Measurements from ENCODE around the gene PLK3. TPM values are rescaled to one million over a fixed set of nuclear protein-coding genes. Genes with fewer than 3 reads are reported as not detected.
"Not testable (repeated sequence)": the region's sequence is repeated elsewhere in the genome, so short reads cannot be mapped to it uniquely, and the experiment has no call there.

The PLK3 gene
- total RNA-seq, 1 donor from 2014 or later: 38.8 TPM

DNA sequence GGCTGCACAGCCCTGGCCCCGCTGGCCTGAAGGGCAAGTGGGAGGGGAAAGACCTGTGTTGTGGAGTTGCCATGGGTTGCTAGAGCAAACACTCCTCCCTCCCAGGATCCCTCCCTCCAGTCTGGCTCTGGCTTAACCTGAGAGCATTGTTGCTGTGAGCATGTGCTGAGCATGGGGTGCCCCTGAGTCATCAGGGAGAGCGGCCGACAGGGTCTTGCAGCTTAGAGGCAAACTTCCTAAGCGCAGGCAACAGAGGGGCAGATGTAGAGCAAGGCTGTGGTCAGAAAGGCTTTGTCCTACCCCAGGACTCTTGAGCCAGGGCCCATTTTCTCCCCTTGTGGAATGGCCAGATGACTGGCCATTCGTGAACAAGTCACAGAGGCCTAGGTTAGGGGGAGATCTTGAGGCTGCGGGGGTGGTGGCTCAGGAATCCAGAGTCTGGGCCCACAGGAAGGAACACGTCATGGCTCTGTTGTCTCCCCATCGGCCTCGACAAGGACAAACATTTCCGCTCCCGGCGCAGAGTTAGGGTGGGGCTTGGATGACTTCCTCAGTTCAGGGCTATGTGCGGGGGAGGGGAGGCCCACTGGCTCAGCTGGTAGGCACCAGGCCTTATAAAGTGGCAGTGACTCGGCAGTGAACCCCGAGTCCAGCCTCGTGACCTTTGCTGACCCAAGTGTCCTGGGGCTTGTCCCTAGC lies 7.3 kb downstream of the PLK3 start:
- intact Hi-C loops (cut with DNase I): no loop called here
- H3K27me3 ChIP-seq: no peaks in the 10 kb centered on the region
- peak; percentile 82 for ATAC-seq
- no peaks in the 10 kb centered on the region for H3K9me3 ChIP-seq
- no peak for TF ChIP-seq CTCF (IDR thresholded peaks at IDR 0.05)
- H3K4me3 ChIP-seq: peak overlapping the region; percentile 45
- DNase-seq: peak; percentile 98
- peaks cover 44% of the 10 kb centered on the region for H3K36me3 ChIP-seq
- H3K27ac ChIP-seq: peak overlapping the region; percentile 100
- H3K4me1 ChIP-seq: peaks cover 78% of the 10 kb centered on the region

DNA sequence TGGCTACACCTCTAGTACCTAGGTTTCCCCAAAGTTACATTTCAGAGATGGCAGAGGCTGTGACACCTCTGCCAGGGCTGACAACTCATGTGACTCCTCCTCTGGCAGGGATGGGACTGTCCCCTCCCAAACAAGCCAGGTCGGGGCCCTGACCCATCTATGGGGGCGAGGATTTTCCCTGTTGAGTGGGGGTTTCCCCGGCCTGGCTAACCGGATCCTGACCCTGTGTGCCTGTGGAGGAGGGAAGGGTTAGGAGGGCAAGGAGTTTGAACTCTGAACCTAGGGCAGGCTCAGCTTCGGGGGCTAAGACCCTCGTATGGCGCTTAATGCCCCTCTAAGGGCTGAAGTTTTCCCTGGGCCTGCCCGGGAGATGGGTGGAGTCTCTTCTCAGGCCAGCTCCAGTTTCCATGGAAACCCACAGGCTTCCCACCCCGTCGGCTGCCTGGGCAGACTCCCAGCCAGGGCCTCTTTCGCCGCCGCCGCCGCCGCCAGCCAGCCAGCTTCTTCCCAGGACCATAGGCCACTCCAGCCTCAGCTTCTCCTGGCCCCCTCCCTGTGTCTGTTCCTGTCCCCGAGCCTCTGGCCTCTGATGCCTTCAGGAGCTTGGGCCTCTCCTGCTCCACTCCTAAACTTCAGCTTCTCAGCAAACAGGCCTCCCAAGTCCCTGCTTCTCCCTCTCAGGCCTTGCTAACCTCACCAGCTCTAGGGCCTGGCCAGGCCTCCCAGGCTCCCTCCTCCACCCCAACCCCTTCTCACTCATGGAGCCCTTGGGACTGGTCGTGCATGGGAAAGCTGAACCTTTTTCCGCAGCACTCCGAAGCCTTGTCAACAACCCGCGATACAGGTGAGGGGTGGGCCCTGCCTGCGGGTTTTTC lies 8.1 kb downstream of the PLK3 start, which contains the start of gene BTBD19:
TSS of gene BTBD19 (plus strand) at position 461 of the 875 bp plus-strand sequence. CDS start at position 759, 298 bp downstream.
- DNase-seq (peak; percentile 85), ATAC-seq (peak; percentile 5)
- Histone ChIP-seq H3K4me3 (peak within 1 kb of the TSS; percentile 45), H3K9me3 (no peaks in the 10 kb centered on the region), H3K4me1 (peaks cover 76% of the 10 kb centered on the region), H3K27me3 (no peaks in the 10 kb centered on the region), H3K36me3 (peaks cover 36% of the 10 kb centered on the region), H3K27ac (peak within 1 kb of the TSS; percentile 100)
- TF ChIP-seq CTCF (IDR thresholded peaks at IDR 0.05): no peak
- intact Hi-C loops (cut with DNase I): no loop called here

DNA sequence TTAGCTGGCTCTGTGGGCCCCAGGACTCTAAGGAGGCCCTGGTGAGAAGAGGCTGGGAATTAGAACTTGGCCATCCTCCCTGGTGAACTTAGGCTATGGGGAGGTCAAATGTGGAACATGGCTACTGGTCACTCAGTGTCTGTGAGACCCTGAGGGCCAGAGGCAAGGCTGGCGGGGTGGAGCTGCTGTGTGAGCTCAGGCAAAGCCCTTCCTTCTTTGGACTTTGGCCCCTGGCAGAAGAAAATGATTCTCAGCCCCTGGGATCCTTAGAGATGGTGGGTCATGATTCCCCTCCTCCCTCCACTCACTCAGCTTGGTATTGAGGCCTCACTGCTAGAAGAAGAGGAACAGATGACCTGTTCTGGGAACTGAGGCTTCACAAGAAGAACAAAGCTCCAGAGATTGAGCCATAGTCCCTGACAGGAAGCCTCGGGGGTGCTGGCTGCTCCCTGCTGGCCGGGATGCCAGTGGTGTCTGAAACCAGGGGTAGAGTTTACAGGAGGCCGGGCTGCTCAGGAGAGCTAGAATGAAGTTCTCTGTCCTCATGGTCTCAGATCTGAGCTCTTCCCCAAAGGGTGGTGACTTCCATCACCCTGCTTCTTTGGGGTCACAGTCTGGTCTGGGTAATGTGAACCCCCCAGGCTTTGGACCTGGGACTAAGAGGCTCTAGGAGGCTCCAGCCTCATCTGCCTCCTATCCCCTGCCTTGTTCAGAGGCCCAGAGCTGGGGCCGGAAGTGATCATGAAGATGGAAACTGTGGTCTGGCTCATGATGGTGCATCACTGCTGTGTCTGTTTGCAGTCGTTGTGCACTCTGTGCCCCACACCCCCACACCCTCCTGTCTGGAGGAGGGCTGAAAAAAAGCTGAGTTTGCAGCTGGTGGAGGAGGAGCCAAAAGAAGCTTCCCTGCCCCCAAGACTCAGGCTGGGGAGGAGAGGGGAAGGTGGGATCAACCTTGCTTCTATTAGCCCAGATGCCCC lies 9.1 kb downstream of the PLK3 start:
- peak; percentile 80 for DNase-seq
- Histone ChIP-seq H3K36me3 (peaks cover 27% of the 10 kb centered on the region), H3K4me1 (peaks cover 78% of the 10 kb centered on the region), H3K4me3 (peak overlapping the region; percentile 45), H3K9me3 (no peaks in the 10 kb centered on the region), H3K27me3 (no peaks in the 10 kb centered on the region), H3K27ac (peak overlapping the region; percentile 100)
- TF ChIP-seq CTCF (IDR thresholded peaks at IDR 0.05): no peak
- intact Hi-C loops (cut with DNase I): no loop called here
- peak; percentile 6 for ATAC-seq

GRCh38 chr1:44810101-44810761 lies 10.1 kb downstream of the PLK3 start:
- Histone ChIP-seq H3K4me1 (peaks cover 78% of the 10 kb centered on the region), H3K27ac (peak overlapping the region; percentile 100), H3K9me3 (no peaks in the 10 kb centered on the region), H3K27me3 (no peaks in the 10 kb centered on the region), H3K36me3 (peaks cover 16% of the 10 kb centered on the region), H3K4me3 (no peak overlapping the region)
- TF ChIP-seq CTCF (IDR thresholded peaks at IDR 0.05): no peak
- ATAC-seq (no peak), DNase-seq (peak; percentile 89)
- intact Hi-C loops (cut with DNase I): no loop called here

GRCh38 chr1:44810762-44811105 lies 10.6 kb downstream of the PLK3 start:
- ATAC-seq; H3K4me3 ChIP-seq; intact Hi-C loops (cut with DNase I); H3K27me3 ChIP-seq; H3K9me3 ChIP-seq: not testable (repeated sequence)
- DNase-seq: peak; percentile 47
- peak overlapping the region; percentile 100 for H3K27ac ChIP-seq
- peaks cover 75% of the 10 kb centered on the region for H3K4me1 ChIP-seq
- peaks cover 11% of the 10 kb centered on the region for H3K36me3 ChIP-seq

Data from upper lobe of right lung (tissue), 1 donor.